ENCODE measurements around the gene TNFRSF13B. TPM values are rescaled to one million over a fixed set of nuclear protein-coding genes. Genes with fewer than 3 reads are reported as not detected.
"Not testable (repeated sequence)": the region's sequence is repeated elsewhere in the genome, so short reads cannot be mapped to it uniquely, and the experiment has no call there.

Gene TNFRSF13B
- total RNA-seq, 1 donor from 2014 or later: not detected

- Mint-ChIP-seq H3K27ac (ENCODE audit: unreplicated experiment) (no peak overlapping the region), H3K9me3 (ENCODE audit: low read depth) (no peaks in the 10 kb centered on the region), H3K4me3 (ENCODE audit: unreplicated experiment) (no peak overlapping the region), H3K36me3 (ENCODE audit: low read depth) (no peaks in the 10 kb centered on the region), H3K4me1 (ENCODE audit: low read depth) (peaks cover 22% of the 10 kb centered on the region), H3K27me3 (ENCODE audit: low read depth) (peaks cover 11% of the 10 kb centered on the region)
- no peak for DNase-seq (ENCODE audit: low spot score)
- no peak for TF ChIP-seq CTCF (IDR thresholded peaks at IDR 0.05)
Observed at GRCh38 chr17:16975744-16976625, 4.1 kb upstream of the TNFRSF13B start.

GRCh38 chr17:16975277-16975651 is 3.3 kb upstream of the TNFRSF13B start:
- peaks cover 11% of the 10 kb centered on the region for H3K27me3 Mint-ChIP-seq (ENCODE audit: low read depth)
- no peak for DNase-seq (ENCODE audit: low spot score)
- no peaks in the 10 kb centered on the region for H3K9me3 Mint-ChIP-seq (ENCODE audit: low read depth)
- no peak overlapping the region for H3K4me3 Mint-ChIP-seq (ENCODE audit: unreplicated experiment)
- no peak for TF ChIP-seq CTCF (IDR thresholded peaks at IDR 0.05)
- peaks cover 15% of the 10 kb centered on the region for H3K4me1 Mint-ChIP-seq (ENCODE audit: low read depth)
- no peaks in the 10 kb centered on the region for H3K36me3 Mint-ChIP-seq (ENCODE audit: low read depth)
- H3K27ac Mint-ChIP-seq (ENCODE audit: unreplicated experiment): no peak overlapping the region

GRCh38 chr17:16974569-16975276 is 2.8 kb upstream of the TNFRSF13B start:
- Mint-ChIP-seq H3K27me3 (ENCODE audit: low read depth) (peaks cover 12% of the 10 kb centered on the region), H3K27ac (ENCODE audit: unreplicated experiment) (no peak overlapping the region), H3K9me3 (ENCODE audit: low read depth) (no peaks in the 10 kb centered on the region), H3K36me3 (ENCODE audit: low read depth) (no peaks in the 10 kb centered on the region), H3K4me3 (ENCODE audit: unreplicated experiment) (no peak overlapping the region), H3K4me1 (ENCODE audit: low read depth) (peaks cover 15% of the 10 kb centered on the region)
- TF ChIP-seq CTCF (IDR thresholded peaks at IDR 0.05): no peak
- no peak for DNase-seq (ENCODE audit: low spot score)

GRCh38 chr17:16973760-16974540 is 2.0 kb upstream of the TNFRSF13B start:
- TF ChIP-seq CTCF (IDR thresholded peaks at IDR 0.05): no peak
- peaks cover 16% of the 10 kb centered on the region for H3K27me3 Mint-ChIP-seq (ENCODE audit: low read depth)
- H3K4me3 Mint-ChIP-seq (ENCODE audit: unreplicated experiment): no peak overlapping the region
- no peaks in the 10 kb centered on the region for H3K9me3 Mint-ChIP-seq (ENCODE audit: low read depth)
- DNase-seq (ENCODE audit: low spot score): no peak
- no peak overlapping the region for H3K27ac Mint-ChIP-seq (ENCODE audit: unreplicated experiment)
- no peaks in the 10 kb centered on the region for H3K36me3 Mint-ChIP-seq (ENCODE audit: low read depth)
- peaks cover 15% of the 10 kb centered on the region for H3K4me1 Mint-ChIP-seq (ENCODE audit: low read depth)

GRCh38 chr17:16973043-16973442 is 1.1 kb upstream of the TNFRSF13B start:
- H3K4me3 Mint-ChIP-seq (ENCODE audit: unreplicated experiment); DNase-seq (ENCODE audit: low spot score); H3K27ac Mint-ChIP-seq (ENCODE audit: unreplicated experiment); H3K36me3 Mint-ChIP-seq (ENCODE audit: low read depth); H3K9me3 Mint-ChIP-seq (ENCODE audit: low read depth): not testable (repeated sequence)
- peaks cover 21% of the 10 kb centered on the region for H3K27me3 Mint-ChIP-seq (ENCODE audit: low read depth)
- H3K4me1 Mint-ChIP-seq (ENCODE audit: low read depth): peaks cover 12% of the 10 kb centered on the region
